T-helper 2 cell (primary cell): ENCODE measurements around the gene SPTY2D1.
"Not testable (repeated sequence)": the region's sequence is repeated elsewhere in the genome, so short reads cannot be mapped to it uniquely, and the experiment has no call there.

Experiments used
- DNase-seq, 5 experiments: peaks; one replicate each; pipeline versions ENCODE4 v3.0.0 to v3.0.0-alpha.2; 2012 to 2022
- total RNA-seq, 2 donors: gene quantifications; one replicate each; lab custom pipeline; 2026; lab: John Stamatoyannopoulos, UW

Gene SPTY2D1, protein sequence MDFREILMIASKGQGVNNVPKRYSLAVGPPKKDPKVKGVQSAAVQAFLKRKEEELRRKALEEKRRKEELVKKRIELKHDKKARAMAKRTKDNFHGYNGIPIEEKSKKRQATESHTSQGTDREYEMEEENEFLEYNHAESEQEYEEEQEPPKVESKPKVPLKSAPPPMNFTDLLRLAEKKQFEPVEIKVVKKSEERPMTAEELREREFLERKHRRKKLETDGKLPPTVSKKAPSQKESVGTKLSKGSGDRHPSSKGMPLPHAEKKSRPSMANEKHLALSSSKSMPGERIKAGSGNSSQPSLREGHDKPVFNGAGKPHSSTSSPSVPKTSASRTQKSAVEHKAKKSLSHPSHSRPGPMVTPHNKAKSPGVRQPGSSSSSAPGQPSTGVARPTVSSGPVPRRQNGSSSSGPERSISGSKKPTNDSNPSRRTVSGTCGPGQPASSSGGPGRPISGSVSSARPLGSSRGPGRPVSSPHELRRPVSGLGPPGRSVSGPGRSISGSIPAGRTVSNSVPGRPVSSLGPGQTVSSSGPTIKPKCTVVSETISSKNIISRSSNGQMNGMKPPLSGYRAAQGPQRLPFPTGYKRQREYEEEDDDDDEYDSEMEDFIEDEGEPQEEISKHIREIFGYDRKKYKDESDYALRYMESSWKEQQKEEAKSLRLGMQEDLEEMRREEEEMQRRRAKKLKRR
- total RNA-seq, result 130 to 206 reads per million in 2 donors

DNA sequence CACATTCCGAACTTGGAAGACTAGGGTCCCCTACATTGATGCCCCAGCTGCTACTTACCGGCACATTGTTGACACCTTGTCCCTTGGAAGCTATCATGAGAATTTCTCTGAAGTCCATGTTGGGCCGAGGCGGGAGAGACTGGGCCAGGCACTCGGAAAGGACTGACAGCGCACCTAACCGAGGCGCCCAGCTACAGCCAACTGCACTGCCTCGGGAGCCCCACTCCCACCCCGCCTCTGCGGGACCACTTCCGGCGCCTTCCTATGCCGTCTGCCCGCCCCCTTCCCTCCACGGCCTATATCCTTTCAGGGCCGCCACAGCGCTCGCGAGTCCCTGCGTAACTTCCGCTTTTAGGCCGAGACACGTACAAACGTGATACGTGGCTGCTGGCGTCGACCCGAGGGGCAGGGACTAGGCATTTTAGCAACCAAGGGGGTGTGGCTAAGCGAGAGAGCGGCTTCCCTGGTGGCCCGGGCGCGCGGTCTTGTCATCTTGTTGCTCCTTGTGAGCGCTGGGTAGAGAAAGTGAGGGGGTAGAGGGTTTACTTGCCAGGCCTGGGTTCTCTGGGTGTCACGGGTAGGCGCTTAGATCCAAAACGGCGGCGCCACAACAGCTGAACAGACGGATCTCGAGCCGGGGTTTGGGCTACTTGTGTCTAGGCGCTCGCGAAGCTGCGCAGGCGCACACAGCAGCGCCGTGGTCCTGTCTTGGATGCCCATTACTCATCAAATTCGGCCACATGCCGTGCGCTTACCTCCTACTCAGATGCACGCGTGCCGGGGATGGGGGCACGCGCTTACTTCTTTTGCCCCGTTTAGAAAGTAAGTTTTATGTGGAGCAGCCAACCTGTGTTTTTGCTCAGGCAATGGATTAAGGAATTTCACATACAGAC, at the start of gene SPTY2D1:
Gene SPTY2D1, minus strand, starts transcription at position 203 of the 893 bp plus-strand sequence. Its CDS starts 85 bp downstream, at position 118.
- peak; percentile 89 to 100 (median 97) for DNase-seq

DNA sequence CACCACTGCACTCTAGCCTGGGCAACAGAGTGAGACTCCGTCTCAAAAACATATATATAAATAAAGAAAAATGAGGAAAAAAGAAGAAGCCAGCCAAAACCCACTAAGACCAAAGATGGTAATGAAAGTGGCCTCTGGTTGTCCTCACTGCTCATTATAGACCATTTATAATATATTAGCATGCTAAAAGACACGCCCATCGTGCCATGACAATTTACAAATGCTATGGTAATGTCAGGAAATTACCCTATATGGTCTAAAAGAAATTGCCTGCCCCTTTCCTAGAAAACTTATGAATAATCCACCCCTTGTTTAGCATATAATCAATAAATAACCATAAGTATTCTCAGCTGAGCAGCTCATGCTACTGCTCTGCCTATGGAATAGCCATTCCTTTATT, 48.3 kb upstream of the SPTY2D1 start:
- DNase-seq, result no peak

DNA sequence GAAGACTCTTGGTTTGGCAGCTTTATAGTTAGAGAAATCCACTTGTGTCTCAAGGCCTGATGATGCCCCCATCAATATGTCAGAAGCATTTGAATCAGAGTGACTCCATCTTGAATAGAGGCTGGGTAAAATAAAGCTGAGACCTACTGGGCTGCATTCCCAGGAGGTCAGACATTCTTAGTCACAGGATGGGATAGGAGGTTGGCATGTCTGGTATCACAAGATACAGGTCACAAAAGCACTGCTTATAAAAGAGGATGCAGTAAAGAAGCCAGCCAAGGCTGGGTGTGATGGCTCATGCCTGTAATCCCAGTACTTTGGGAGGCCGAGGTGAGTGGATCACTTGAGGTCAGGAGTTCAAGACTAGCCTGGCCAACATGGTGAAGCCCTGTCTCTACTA, 47.8 kb upstream of the SPTY2D1 start:
- DNase-seq, result not testable (repeated sequence)

DNA sequence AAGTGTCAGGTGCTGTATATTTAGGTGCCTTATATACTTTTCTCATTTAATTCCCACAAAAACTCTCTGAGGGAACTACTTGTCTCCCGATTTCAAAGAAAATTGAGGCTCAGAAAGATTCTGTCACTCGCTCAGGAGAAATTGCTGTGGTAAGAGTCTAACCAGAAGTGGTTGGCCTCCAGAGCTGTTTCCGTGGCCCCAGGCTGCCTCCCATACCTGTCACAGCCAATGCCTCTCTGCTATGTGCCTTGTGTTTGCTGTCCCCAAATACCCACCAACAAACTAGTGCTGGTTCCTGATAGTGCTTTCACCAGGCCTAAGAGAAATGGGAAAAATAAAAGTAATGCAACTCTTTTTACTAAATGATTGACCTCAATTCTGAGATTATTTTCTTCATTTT, 43.4 kb upstream of the SPTY2D1 start:
- DNase-seq, result no peak

DNA sequence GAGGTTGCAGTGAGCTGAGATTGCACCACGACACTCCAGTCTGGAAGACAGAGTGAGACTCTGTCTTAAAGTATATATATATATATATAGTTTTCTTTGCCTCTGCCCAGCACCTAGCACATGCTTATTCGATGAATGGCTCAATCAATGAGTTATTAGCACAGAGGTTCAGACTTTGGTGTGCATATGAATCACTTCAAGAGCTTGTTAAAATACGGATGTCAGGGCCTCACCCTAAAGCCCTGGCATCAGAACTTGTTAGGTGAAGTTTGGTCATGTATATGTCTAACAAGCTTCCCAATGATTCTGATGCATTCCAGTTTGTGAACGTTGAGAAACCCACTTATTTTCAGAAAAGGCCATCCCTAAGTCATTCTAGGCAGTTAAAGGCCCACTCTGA, 42.7 kb upstream of the SPTY2D1 start:
- DNase-seq, result no peak

DNA sequence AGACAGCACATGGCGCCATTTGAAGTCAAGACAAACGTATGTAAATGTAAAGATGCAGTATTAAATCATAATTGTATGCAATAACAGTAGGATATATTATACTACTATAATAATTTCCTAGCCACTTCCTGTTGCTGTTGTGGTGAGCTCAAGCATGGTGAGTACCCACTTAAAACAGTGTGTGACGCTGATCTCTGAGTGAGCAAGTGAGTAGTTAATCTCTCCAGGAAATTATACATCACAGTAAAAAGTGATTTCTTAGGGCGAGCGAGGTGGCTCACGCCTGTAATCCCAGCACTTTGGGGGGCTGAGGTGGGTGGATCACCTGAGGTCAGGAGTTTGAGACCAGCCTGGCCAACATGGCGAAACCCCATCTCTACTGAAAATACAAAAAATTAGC, 38.1 kb upstream of the SPTY2D1 start:
- peak in 4 of 5 experiments; percentile 2 to 85 (median 44) for DNase-seq

DNA sequence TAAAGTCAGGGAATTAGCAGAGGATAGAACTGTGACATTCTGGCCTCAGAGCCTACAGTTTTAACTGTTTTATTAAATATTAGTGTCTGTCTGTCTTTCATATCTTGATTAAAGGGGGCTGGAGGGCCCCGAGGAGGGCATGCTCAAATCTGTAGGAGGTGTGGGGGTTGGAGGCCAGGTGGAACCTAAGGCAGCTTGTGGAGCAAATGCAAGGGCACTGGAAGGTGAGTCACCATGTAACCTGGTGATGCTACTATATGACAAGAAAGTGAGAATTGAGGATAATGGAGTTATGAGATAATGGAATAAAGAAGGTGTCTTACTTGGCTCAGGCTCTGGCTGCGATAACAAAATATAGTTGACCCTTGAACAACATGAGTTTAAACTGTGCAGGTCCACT, 37.1 kb upstream of the SPTY2D1 start:
- no peak for DNase-seq

DNA sequence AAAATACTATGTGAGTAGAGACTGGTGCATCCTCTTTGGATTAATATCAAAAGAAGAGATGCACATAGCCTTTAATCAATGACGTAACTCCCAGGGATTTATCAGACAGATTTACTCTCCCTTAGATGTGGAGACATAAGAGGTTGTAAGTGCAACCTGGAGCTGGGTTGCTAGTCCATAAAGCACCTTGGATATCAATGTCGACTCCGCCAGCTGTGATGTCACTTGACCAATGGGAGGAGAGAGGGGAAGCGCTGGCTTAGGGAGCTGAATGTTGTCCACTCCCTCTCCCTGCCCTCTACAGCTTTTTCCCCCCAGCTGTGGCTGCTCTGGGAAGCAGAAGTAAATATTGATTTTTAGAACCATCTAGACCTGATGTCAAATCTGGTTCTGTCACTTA, 35.6 kb upstream of the SPTY2D1 start:
- DNase-seq, result no peak

DNA sequence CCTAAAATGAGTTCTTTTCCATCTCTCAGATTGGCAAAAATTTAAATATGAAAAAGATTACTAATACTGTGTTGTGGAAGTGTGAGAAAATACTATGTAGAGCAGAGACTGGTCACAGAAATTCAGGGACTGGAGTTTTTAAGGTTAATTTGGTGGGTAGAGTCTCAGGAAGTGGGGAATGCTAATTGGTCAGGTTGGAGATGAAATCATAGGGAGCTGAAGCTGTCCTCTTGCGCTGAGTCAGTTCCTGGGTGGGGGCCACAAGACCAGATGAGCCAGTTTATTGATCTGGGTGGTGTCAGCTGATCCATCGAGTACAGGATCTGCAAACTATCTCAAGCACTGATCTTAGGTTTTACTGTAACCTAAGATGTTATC, 35.1 kb upstream of the SPTY2D1 start:
- peak in 1 of 5 experiments; percentile 14 for DNase-seq

DNA sequence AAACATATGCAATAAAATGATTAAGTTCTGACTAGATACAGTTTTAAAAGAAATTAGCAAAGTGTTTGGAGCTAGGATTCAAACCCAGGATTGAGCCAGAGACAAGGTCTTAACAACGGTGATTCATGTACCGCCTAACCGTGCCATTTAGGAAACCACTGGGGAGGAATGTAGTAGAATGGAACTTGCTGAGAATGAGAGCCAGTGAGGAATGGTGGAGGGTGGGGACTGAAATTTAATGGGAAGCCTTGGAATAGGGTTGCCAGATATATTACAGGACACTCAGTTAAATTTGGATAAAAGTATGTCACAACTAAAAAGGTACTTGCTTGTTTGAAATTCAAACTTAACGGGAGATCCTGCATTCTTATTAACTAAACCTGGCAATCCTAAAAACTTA, 34.0 kb upstream of the SPTY2D1 start:
- no peak for DNase-seq

DNA sequence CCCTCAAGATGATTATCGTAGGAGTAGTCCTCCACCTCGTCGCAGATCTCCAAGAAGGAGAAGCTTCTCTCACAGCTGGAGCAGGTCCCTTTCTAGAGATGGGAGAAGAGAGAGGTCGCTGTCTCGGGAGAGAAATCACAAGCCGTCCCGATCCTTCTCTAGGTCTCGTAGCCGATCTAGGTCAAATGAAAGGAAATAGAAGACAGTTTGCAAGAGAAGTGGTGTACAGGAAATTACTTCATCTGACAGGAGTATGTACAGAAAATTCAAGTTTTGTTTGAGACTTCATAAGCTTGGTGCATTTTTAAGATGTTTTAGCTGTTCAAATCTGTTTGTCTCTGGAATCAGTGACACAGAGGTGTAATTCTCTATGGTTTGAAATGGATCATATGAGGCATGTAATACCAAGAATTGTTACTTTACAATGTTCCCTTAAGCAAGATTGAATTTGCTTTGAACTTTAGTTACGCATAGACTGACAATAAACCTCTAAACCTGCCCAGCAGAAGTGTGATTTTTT, 31.3 kb upstream of the SPTY2D1 start:
- DNase-seq, result peak in 1 of 5 experiments; percentile 16

DNA sequence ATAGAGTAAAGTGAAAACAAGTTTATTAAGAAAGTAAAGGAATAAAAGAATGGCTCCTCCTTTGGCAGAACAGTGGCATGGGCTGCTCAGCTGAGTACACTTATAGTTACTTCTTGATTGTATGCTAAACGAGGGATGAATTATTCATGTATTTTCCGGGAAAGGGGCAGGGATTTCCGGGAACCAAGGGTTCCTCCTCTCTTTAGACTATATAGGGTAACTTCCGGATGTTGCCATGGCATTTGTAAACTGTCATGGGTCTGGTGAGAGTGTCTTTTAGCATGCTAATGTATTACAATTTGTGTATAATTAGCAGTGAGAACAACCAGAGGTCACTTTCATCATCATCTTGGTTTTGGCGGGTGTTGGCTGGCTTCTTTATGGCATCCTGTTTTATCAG, 23.5 kb upstream of the SPTY2D1 start:
- no peak for DNase-seq

DNA sequence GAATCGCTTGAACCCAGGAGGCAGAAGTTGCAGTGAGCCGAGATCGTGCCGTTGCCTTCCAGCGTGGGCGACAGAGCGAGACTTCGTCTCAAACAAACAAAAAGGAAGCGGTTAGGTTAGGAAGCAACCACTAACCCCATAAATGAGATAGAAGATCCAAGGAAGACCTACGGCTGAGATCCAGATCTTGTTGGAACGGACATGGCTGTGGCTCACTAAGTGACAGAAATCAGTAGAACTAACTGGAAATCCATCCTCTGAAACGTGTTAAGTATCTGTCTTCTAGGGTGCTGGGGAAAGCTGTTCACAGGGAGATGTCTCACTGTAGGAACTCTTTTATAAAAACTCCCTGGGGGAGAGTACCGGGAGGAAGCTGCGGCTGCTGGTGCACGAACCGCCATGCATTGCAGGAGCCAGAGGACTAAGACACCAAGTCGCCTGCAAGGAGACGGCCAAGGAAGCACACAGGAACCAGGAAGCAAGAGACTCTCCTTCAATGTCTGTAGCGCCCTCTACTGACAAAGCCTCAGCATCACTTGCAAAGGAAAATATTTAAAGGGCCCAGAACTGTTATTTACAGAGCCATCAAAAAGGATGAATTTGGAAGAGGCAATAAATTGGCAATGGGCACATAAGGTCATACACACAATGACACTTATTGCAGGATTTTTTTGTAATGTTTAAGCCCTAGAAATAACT, 16.9 kb upstream of the SPTY2D1 start:
- DNase-seq, result peak in 2 of 5 experiments; percentile 44 to 75

DNA sequence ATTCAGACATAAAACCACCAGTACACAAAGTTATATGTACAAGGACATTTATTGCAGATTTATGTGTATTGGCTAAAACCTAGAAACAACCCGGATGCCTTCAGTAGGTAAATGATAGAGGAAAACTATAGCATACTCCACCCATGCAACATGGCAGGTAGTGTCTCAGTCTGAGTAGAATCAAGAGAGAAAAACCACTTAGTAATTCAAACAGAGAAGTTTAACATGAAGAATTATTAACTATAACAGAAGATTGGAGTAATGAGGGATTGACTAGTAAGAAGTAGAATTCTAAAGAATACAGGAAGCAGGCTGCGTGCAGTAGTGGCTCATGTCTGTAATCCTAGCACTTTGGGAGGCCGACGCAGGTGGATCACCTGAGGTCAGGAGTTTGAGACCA, 16.2 kb upstream of the SPTY2D1 start:
- DNase-seq, result no peak

DNA sequence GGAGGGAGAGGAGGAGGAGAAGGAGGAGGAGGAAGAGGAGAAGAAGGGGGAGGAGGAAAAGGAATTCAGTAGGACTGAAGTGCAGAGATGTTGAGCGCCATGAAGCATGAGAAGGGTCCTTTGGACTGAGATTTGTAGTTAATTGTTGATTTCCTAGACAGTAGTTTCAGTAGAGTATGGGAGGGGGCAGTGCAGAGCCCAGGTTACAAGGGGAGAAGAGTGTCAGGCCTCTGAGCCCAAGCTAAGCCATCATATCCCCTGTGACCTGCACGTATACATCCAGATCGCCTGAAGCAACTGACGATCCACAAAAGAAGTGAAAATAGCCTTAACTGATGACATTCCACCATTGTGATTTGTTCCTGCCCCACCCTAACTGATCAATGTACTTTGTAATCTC, 8.9 kb upstream of the SPTY2D1 start:
- not testable (repeated sequence) for DNase-seq

DNA sequence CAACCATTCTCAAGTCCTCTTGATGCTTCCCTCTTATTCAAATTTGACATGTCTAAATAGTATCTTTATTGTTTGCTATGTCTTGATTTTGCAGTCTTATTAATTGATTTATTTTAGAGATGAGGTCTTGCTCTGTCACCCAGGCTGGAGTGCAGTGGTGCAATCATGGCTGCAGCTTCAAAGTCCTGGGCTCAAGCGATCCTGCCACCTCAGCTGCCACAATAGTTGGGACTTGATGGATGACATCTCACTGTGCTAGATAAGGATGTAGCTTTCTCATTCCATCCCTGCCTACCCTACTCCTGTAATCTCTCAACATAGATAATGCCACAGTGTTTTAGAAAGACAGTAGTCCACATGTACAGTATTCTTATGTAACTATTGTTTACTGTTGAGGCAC, 7.5 kb upstream of the SPTY2D1 start:
- no peak for DNase-seq

DNA sequence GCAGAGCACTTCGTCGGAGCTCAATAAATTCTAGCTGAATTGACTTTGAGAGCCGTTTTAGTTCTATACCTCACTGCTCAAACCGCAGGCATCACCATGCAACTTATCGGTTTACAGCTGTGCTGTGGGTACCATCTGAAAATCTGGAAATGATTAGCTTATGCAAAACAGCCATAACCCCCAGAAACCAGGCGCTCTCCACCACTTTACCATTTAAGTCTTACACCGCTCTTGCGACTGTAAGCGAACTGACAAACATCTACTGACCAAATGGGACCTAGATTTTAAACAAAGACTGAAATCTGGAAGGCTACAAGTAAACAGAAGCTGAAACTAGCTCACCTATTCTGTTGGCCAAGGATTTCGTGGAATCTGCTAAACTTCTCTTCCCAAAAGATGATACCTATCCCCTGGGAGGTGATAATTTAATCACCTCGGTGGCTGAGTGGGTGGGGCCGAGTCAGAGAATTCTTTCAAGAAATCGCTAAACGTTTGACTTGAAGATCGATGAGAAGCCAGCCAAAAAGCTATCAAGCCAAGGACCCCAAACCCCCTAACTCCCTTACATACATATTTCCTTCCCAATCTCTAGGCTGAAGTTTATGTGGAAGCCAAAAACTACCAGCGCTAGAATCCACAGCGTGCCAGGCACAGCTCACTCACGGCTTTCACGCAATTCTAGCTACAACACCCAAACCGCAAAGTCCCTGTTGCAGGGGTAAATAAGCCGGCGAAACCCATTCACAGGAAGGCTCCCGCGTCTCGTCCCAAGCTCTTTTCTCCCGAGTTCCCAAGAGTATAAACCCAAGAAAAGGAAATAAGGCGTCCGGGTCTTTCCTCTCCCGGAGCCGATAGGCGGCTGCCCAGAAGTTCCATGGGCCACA, 644 bp downstream of the SPTY2D1 start:
- peak in 1 of 5 experiments; percentile 89 for DNase-seq

DNA sequence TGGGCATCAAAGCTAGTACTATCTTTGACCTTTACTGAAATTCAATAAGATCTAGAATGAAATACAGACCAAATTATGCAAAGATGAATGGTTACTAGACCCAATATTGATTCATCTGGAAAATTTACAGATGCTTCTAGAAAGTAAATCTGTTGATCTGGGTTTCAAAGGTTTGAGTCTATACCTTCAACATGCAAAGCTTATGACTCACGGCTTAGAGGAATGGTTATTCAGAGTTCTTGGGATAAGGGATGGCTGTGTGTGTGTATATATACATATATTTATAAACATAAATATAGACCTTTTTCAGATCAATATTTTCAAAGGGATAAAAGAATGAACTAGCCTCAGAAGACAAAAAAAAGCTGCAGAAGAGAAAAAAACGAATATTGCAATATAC, 1.3 kb downstream of the SPTY2D1 start:
- no peak for DNase-seq

DNA sequence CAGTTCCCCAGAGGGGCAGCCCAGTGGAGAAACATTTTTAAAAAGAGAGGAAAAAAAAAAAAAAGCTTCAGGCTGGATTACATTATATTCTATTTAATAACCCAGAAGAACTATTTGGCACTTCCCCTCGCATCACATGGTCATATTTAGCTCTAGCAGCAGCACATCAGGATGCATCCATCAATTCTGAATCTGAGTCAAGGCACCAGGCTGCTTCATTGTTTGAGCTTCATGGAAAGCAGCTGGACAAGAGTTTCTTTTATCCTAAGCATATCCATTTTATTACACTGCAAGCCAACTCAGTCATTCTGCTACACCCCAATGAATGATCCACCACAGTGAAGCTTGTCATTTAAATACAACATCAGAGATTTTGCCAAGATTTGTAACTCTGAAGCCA, 10.0 kb downstream of the SPTY2D1 start:
- DNase-seq, result no peak

DNA sequence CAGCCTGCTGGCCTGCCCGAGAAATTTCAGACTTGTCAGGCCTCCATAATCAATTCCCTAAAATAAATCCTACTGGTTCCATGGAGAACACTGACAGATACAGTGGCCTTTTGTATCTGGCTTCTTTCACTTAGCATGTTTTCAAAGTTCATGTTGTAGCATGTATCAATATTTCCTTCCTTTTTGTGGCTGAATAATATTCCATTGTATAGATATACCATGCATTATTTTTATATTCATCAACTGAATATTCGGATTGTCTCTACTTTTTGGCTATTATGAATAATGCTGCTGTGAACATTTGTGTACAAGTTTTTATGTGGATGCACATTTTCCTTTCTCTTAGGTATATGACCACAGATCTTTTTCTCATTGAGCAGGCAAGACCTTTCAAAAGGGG, 10.4 kb downstream of the SPTY2D1 start:
- no peak for DNase-seq
